NCI-H128 (cell line): ENCODE results near the gene ABR.
"Not testable (repeated sequence)": the region's sequence is repeated elsewhere in the genome, so short reads cannot be mapped to it uniquely, and the experiment has no call there.

ENCODE experiments used
- DNase-seq: peaks from one replicate; lab custom pipeline; 2025; ENCODE audit not compliant: unreplicated experiment; lab: John Stamatoyannopoulos, UW

The ABR gene

DNA sequence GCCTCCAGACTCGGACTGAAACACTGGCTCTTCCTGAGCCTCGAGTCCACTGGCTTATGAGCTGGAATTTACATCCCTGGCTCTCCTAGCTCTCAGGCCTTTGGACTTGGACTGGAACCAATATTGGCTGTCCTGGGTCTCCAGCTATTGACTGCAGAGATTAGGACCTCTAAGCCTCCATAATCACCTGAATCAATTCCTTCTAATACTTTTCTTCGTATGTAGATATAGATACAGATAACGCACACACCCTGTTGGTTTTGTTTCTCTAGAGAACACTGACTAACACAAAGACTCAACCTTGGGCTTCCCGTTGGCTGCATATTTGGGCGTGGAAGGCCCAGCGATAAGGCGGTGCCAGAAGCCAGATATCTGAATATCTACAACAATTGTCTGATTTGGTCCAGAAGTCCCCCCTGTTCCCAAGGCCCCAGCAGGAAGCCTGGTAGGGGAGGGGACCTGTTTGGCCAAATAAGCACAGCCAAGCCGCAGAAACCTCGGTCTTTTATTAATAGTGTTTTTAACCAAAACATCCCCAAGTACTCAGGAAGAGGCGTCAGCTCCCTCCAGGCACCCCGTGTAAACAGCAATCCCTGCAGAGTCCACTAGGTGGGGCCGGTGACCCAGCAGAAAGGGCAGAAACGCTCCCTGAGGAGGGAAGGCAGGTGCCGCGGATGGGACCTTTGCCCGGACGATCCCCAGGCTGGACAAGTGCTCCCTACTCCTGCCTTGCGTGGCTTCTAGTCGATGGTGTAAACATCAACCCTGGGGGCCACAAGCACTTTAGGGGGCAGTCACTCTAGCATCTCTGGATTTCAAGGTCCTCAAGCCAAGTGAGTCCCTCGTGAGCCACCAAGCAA is 57.0 kb downstream of the ABR start:
- DNase-seq, result peak; percentile 58

DNA sequence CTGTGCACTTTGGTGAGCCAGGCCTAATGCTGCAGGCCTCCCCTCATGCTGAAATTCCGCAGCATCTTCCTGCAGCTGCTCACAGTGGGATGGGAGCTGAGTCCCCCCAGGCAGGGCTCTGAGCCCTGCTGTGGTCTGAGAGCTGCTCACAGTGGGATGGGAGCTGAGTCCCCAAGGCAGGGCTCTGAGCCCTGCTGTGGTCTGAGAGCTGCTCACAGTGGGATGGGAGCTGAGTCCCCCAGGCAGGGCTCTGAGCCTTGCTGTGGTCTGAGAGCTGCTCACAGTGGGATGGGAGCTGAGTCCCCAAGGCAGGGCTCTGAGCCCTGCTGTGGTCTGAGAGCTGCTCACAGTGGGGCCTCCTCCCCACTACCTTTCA is 58.4 kb downstream of the ABR start:
- DNase-seq, result not testable (repeated sequence)

GRCh38 chr17:1120596-1121441 is 59.0 kb downstream of the ABR start:
- DNase-seq, result no peak

GRCh38 chr17:1119924-1120323 is 59.9 kb downstream of the ABR start:
- DNase-seq, result no peak

GRCh38 chr17:1116602-1117001 is 63.2 kb downstream of the ABR start:
- no peak for DNase-seq

DNA sequence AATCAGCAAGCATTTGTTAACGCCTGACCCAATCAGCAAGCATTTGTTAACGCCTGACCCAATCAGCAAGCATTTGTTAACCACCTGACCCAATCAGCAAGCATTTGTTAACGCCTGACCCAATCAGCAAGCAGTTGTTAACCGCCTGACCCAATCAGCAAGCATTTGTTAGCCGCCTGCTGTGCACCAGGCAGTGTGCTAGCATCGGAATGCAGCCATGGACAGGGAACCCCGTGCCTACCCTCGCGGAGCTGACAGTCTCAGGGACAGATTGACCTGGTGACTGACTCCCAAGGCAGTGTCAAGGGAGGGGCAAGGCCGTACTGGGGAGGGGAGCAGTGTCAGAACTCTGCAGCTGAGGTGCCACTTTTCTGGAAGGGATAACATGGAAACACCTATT is 66.9 kb downstream of the ABR start:
- no peak for DNase-seq

DNA sequence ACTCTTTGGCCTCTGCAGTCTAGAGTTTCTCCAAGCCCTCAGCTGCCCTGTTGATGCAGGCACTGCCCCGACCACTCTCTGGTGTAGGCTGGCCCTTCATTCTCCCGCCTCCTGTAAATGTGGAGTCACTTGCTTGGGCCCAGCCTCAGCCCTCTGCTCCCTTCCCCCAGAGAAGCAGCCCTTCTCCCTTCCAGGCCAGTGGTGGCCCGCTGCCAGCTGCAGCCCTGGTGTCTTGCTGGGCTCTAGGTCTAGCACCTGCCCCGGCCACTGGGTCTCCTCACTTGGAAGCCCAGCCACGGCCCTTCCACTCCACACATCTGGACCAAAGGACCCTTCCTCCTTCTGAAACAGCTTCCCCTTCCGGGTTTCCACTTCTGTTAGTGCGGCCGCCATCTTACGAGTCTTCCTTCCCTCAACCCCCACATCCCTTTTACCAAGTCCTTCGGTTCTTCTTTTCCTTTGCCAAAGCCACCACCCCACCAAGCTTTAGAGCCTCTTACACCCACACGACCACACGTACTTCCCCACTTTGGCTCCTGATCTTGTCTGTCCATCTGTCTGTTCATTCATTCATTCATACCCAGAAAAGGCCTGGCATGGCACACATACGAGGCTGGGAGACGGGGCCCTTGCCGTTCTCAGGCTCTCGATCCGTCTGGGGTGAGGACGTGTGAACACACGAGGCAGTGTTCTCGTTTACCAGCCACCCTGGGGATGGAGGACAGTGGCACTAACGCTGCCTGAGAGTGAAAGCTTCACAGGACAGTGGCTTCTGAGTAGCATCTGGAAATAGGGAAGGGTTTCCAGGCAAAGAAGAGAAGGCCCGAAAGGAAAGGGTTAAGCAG is 68.0 kb downstream of the ABR start:
- no peak for DNase-seq

GRCh38 chr17:1110862-1111598 is 68.8 kb downstream of the ABR start:
- no peak for DNase-seq

- no peak for DNase-seq
These were observed 69.3 kb downstream of the ABR start for GRCh38 chr17:1110541-1110861.

- no peak for DNase-seq
These were observed 69.9 kb downstream of the ABR start for GRCh38 chr17:1109606-1110540.

GRCh38 chr17:1108765-1109605 is 70.8 kb downstream of the ABR start:
- no peak for DNase-seq

- DNase-seq, result no peak
These were observed 71.4 kb downstream of the ABR start for GRCh38 chr17:1108478-1108764.

GRCh38 chr17:1107777-1108477 is 71.9 kb downstream of the ABR start:
- no peak for DNase-seq

DNA sequence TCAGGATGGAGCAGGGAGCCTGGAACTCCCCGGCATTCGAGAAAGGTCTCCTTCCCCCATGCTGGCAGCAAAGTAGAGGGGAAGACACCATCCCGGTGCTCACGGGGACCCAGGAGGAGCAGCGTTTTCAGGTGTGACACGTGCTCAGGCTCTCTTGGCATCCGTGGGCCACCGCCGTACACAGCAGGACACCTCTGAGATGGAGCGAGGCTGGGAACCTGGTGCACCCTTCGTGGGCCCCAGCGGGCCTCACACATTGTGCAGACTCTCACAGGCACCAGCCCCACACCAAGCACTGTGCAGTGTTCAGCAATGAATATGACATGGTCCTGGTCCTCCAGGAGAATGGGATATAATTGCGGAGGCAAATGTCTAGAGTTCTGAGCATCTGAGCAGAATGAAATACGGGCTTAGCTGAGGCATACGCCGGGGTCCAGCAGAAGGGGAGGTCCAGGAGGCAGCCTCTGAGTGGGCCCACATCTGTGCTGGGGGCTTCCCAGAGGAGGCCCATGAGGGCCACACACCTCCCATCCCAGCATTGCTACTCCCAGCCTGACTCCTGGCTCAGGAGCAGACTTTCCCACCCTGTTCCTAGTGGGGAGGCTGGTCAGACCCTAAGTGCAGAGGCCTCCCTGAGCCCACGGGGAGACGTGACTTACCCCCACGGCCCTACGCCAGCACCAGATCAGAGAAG is 72.6 kb downstream of the ABR start:
- no peak for DNase-seq

GRCh38 chr17:1104222-1104621 is 75.6 kb downstream of the ABR start:
- DNase-seq, result no peak

DNA sequence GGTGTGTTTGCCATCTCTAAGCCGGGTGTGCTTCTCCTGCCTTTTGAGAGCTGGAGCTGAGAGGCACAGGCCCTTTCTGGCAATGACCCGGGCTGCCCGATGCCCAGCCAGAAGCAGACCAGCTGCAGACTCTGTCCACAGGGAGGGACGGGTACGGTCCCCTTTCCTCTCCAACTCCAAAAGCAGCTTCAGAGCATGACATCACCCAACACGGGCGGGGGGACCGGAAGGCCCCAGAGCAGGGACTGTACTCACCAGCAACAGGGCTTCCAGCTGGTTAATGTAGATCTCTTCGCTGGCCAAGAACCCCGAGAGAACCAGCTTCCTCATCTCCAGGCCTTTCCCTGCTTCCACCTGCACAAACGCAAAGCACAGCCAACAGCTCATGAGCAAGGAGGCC is 79.4 kb downstream of the ABR start:
- DNase-seq, result no peak

DNA sequence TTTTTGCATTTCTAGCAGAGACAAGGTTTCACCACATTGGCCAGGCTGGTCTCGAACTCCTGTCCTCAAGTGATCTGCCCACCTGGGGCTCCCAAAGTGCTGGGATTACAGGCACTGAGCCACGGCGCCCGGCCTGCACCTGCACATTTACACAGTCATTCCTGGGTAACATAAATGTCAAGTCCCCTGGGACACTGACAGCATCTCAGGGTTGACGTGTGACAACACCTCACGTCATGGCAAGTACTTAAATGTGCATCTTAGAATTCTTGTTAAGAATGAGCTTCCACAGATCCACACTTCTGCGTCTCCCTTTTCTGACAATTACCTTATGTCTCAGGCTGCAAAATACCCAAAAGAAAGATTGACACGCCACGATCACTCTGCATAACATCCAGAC is 80.5 kb downstream of the ABR start:
- no peak for DNase-seq
